Globus pallidus (tissue), 1 donor: Measurements from ENCODE around the gene PRDM16.

Experiments used
- DNase-seq: peaks from one replicate; pipeline ENCODE4 v3.0.0-alpha.2; 2015; ENCODE audit warnings: low spot score

PRDM16 gene

GRCh38 chr1:3304246-3304645, 235.2 kb downstream of the PRDM16 start:
- DNase-seq, result peak; percentile 35

GRCh38 chr1:3304692-3305091, 235.7 kb downstream of the PRDM16 start:
- no peak for DNase-seq

GRCh38 chr1:3305156-3305555, 236.2 kb downstream of the PRDM16 start:
- no peak for DNase-seq

- no peak for DNase-seq
Observed at GRCh38 chr1:3306583-3307291, 237.7 kb downstream of the PRDM16 start.

- DNase-seq, result no peak
Observed at GRCh38 chr1:3307359-3307758, 238.4 kb downstream of the PRDM16 start.

GRCh38 chr1:3308053-3308452, 239.1 kb downstream of the PRDM16 start:
- no peak for DNase-seq

- no peak for DNase-seq
Observed at GRCh38 chr1:3310718-3311400, 241.9 kb downstream of the PRDM16 start.

- DNase-seq, result no peak
Observed at GRCh38 chr1:3311711-3312110, 242.7 kb downstream of the PRDM16 start.

GRCh38 chr1:3312310-3312897, 243.4 kb downstream of the PRDM16 start:
- DNase-seq, result no peak

GRCh38 chr1:3312898-3313575, 244.0 kb downstream of the PRDM16 start:
- DNase-seq, result peak; percentile 49

- peak; percentile 73 for DNase-seq
Observed at GRCh38 chr1:3313576-3313950, 244.6 kb downstream of the PRDM16 start.

GRCh38 chr1:3314491-3315381, 245.7 kb downstream of the PRDM16 start:
- no peak for DNase-seq

- no peak for DNase-seq
Observed at GRCh38 chr1:3315399-3316339, 246.7 kb downstream of the PRDM16 start.

- no peak for DNase-seq
Observed at GRCh38 chr1:3316340-3316943, 247.4 kb downstream of the PRDM16 start.

GRCh38 chr1:3317456-3317855, 248.5 kb downstream of the PRDM16 start:
- no peak for DNase-seq

- no peak for DNase-seq
Observed at GRCh38 chr1:3318329-3318728, 249.3 kb downstream of the PRDM16 start.

- DNase-seq, result no peak
Observed at GRCh38 chr1:3319874-3320245, 250.9 kb downstream of the PRDM16 start.

GRCh38 chr1:3320246-3321152, 251.5 kb downstream of the PRDM16 start:
- DNase-seq, result no peak
